GM18526 (cell line): ENCODE measurements around the gene PHLPP1.

ENCODE experiments used
- POLR2A ChIP-seq: IDR thresholded peaks from 3 replicates; pipeline ENCODE4 v1.6.1; 2011; ENCODE audit not compliant: insufficient read length; ENCODE audit errors: extremely low read depth

Gene PHLPP1

DNA sequence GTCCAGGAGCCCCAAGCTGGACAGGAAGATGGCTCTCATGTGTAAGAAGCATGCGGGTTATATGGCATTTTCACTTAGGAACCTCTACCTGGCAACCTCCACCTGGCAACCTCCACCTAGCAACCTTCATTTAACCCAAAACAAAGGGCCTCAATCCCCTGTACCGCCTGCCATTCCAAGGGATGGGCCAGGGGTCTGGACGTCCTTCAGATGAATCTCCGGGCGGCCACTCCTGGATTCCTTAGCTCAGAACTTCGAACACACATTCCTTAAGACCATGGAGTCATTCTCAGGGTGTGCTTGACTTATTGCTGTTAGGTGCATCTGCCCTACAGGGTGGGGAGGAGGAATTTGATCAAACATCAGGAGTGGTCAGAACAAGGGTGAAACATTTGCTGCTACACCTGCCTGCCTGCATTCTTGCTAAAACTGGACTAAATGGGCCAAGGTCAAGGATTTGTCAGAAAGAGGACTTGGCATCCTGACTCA, 277.6 kb downstream of the PHLPP1 start:
- TF ChIP-seq POLR2A: no peak

DNA sequence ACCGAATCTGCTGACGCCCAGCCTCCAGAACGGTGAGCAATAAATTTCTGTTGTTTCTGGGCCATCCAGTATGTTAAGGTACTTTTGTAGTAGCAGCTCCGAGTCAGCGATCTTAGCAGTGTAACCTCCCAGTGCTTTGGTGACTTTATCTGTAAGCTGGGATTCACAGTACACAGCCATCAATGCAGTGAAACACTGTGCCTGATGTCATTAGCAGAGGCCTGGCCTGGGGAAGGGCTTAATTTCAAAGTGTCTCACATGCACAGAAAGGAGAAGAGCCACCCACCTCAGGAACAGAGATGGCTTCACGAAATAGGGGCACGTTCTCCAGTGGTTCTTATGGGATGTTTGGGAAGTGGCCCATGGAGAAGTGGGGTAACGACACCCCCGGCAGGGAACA, 281.2 kb downstream of the PHLPP1 start:
- TF ChIP-seq POLR2A: no peak

DNA sequence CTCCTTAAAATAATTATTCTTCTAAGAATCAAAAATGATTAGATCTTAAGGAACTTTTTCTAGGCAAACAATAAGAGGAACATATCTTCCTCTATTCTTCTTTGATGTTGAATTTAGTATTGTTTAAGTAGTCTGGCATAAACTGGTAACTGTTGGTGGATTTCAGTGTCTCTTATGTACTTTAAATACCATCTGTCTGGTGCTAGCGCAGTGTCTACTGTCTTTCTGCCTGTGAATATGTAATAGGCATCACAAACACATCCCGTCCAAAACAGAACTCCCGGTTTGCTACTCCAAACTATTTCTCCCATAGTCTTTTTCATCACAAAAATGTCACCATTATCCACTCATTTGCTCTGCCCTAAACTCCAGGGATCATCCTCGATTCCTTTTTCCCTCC, 281.7 kb downstream of the PHLPP1 start:
- TF ChIP-seq POLR2A: no peak

DNA sequence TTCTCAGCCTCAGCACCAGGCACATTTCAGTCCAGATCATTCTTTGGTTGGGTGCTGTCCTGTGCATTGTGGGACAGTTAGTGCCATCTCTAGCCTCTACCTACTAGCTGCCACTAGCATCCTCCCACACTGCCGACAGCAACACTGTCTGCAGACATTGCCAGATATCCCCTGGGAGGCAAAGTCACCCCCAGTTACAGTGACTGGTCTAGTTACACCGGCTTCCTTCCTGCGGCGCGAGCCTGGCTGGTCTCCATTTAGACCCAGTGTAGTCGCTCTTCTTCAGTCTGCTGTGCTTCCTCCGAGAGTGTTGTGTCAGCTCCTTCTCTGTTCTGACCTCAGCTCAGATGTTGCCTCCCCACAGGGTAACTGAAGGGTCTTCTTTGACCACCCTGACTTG, 283.1 kb downstream of the PHLPP1 start:
- TF ChIP-seq POLR2A: no peak

DNA sequence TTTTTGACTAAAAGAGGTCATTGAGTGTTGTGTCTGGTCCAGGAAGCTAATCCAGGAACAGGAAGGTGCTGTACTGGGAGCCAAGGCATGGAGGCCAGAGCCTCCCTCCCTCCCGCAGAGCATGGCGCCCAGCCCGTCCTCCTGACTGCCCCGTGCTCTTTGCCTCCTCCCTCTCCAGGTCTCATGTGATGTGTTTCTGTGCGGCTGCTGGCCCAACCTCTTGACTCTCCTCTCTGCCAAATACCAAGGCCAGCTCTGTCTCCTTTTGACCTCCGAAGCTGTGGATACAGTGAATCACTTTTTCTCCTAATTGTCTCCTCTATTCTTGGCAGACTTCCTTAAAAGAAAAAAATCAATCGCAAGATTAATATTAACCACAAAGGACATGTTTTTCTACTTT, 284.1 kb downstream of the PHLPP1 start:
- TF ChIP-seq POLR2A: no peak

DNA sequence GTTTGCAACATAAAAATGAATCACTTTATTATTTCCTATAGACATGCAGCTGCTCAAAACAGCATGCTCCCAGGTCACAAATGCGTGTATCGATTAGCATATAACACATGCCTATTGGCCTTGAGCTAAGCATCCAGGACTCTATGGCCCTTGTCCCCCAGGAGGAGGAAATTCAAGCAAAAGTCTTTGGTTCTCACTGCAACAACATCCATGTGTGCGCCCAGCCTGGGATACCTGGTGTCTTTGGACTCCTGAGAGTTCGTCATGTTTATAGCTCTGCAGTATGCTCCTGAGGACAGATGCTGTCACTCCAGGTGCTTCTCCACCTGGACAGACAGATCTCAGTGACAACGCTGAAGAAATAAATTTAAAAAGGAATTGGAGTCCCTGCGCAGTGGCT, 284.6 kb downstream of the PHLPP1 start:
- no peak for TF ChIP-seq POLR2A

DNA sequence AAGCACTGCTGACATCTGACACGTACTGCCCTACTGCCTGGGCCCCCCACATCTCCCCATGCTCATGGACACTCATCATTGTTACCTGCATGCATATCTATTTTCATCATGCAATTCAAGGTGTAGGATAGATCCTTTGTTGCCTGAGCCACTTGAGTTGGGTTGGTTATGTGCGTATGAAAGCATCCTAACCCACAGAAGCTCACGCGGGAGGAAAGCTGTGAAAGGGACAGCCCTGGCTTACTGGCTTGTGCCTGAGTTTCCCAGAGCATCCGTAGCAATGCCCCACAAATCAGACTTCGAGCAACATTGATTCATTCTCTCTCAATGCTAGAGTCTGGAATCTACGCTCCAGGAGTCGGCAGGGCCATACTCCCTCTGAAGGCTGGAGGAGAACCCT, 285.5 kb downstream of the PHLPP1 start:
- TF ChIP-seq POLR2A: no peak

DNA sequence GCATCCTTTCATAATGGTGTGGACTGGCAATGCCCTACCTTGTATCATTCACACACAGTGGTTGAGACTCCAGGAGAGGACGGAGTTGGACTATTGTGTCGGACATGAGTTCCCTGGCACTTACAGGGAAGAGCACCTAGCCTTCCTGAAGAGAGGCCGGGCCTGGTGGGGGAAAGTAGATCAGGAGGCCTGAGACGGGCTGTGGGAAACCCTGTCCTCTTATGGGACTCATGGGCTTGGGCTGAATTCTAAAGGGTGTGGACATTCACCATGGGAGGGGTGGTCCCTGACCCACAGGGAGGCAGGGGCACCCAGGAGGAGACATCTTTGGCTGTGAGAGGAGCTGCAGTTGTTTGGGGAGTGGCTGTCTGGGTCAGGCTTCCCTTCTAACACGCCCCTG, 286.5 kb downstream of the PHLPP1 start:
- no peak for TF ChIP-seq POLR2A

DNA sequence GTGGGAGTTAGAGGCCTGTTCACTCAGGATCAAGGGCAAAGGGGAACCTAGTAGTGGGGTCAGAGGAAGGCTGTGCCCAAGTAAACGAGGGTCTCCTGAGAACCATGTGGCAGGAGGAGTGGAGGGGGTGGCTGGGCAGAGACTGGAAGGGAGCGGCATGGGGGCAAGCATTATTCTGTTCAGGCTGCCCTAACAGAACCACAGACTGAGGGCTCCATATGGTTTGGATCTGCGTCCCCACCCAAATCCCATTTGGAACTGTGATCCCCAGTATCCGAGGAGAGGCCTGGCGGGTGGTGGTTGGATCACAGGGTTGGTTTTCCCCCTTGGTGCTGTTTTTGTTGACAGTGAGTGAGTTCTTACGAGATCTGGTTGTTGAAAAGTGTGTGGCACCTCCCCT, 287.0 kb downstream of the PHLPP1 start:
- no peak for TF ChIP-seq POLR2A

DNA sequence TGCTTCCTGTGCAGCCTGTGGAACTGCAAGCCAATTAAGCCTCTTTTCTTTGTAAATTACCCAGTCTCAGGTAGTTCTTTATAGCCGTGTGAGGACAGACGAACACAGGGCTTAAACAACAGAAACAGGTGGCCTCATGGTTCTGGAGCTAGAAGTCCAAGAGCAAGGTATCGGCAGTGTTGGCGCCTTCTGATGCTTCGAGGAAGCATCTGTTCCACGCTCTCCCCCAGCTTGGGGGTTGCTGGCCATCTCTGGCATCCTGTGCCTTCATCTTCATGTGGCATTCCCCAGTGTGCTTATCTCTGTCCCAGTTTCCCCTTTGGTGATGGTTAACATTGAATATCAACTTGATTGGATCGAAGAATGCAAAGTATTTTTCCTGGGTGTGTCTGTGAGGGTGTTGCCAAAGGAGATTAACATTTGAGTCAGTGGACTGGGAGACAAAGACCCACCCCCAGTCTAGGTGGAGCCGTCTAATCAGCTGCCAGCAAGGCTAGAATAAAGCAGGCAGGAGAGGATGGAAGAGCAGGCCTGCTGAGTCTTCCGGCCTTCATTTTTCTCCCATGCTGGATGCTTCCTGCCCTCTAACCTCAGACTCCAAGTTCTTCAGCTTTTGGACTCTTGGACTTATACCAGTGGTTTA, 287.6 kb downstream of the PHLPP1 start:
- TF ChIP-seq POLR2A: no peak

DNA sequence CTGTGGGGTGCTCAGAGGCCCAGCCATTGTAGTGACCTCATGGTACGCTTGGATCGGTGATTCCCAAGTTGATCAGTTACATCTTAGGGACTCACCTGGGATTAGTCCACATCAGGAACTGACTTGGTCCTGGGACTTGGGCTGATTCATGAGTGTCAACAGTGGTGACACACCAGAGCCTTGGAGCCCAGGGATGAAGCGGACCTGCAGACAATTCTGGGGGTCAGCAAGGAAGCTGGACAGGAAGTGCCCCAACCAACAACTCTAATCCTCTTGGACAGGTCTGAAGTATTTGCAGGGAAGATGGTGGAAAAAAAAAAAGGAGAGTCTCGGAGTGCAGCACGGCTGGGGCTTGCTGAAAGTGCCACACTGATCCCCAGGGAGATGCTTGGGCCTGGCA, 288.6 kb downstream of the PHLPP1 start:
- no peak for TF ChIP-seq POLR2A

DNA sequence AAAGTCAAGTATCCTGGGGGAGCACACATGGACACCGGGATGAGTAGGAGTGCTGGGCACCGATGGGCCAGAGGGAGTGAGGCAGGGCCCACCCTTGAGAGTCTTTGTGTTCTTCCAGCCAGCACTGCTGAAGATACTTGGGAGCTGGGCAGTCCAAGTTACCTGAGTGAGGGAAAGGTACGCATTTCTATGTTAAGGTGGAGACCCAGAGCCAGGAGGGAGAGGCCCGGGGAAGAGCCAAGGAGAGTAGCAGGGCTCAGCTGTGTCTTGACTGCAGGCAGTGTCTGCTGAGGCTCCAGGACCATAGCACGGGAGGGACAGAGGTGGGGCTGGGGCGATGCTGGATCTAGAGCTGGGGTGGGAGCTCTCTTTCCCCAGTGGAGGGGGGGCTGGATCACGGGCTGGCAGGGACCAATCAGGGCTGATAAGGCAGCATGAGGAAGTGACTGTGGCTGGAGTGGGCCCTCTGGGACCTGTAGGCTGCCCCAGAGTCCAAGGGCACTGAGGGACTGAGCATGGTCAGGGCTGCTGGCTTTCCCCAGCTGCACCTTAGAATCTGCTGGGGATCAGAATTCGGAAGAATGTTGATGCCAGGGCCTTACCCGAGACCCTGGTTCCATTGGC, 289.2 kb downstream of the PHLPP1 start:
- TF ChIP-seq POLR2A: no peak

DNA sequence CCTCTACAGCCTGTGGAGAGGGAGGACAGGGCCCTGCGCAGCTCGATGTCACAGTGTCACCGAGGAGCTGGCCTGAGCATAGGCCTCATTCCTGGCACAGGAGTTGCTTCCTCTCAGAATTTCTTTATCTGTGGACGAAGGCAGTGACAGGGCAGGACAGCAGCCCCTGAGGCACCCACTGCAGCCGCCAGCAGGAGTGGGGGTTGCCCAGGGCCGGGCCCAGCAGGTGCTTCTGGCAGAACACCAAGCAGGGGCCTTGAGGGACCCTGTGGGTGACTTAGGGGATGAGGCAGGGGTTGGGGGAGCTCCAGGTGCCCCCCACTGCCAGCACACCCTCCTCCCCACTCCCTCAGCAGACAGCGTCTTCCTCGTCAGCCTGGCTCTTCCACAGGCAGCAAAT, 290.0 kb downstream of the PHLPP1 start:
- TF ChIP-seq POLR2A: no peak

DNA sequence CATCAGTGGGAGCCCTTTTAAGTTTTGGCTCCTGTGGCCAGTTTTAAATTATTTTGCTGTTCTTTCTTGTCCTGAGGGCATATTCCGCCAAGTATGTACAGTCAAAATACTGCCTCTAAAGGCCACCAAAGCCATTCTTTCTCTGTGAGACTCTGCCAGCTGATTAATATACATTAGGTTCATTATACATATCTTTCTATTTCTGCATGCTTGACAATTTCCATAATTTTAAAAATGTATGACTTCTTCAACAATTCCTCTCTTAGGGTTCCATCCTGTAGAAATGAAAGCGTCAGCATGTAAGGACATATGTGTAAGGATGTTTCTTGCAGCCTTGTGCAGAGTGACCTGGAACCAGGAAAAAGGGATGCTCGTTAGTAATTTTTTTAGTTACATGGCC, 291.9 kb downstream of the PHLPP1 start:
- TF ChIP-seq POLR2A: no peak

DNA sequence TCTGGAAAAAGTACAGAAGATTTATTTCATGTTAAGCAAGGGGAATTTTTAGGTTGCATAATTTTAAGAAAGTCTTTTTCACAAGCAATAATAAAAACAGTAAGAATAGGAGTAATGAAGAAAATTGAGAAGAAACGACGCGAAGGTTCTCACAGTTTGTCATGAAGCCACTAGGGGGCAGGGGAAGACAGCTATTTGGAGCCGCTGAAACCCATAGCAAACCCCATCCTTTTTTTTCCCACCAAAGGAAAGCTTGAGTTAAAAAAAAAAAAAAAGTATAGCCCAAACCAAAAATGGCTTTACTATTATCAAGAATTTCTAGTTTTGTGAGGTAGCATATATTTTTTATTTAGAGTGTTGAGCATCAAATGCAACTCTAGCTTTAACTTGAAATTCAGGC, 300.9 kb downstream of the PHLPP1 start:
- TF ChIP-seq POLR2A: no peak

DNA sequence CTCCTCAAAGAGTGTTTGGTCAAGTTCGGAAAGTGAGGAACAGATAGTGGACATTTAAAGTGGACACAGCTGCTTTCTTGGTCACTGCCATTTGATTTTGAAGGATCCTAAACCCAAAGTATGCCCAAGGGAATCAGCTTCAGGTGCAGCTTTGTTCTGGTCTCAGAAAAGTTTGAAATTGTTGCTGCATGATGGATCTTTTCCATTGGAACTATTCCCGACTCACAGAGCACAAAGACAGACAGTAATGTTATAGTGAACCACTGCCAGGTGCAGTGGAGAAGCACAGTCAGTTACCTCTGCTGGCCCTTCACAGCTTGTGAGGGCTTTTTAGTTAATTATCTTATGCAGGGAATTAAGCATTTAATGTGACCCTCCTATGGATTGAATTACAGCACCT, 301.7 kb downstream of the PHLPP1 start:
- TF ChIP-seq POLR2A: no peak

DNA sequence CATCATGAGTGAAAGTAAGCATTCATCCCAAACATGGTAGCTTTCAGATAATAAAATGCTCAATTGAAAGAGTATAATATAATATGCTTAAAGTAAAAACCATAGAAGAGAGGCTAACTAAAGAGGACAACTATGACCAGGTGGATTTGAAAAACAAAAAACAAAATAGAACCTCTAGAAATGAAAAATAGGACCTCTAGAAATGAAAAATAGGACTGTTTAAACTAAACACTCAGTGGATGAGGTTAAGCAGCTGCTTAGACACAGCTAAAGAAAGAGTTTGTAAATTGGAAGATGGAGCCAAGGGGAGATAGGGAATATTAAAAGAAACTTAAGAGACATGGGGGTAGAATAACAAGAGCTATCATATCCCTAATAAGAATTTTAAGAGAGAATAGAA, 302.6 kb downstream of the PHLPP1 start:
- TF ChIP-seq POLR2A: no peak
